Measurements from ENCODE around the gene CLDN6. TPM values are rescaled to one million over a fixed set of nuclear protein-coding genes. Genes with fewer than 3 reads are reported as not detected.

The CLDN6 gene
- total and polyA plus RNA-seq, 2 of the 13 experiments (the other 11 are each of a cell fraction or from before 2014, with no cell fraction given): 5.9 to 7.6 TPM

DNA sequence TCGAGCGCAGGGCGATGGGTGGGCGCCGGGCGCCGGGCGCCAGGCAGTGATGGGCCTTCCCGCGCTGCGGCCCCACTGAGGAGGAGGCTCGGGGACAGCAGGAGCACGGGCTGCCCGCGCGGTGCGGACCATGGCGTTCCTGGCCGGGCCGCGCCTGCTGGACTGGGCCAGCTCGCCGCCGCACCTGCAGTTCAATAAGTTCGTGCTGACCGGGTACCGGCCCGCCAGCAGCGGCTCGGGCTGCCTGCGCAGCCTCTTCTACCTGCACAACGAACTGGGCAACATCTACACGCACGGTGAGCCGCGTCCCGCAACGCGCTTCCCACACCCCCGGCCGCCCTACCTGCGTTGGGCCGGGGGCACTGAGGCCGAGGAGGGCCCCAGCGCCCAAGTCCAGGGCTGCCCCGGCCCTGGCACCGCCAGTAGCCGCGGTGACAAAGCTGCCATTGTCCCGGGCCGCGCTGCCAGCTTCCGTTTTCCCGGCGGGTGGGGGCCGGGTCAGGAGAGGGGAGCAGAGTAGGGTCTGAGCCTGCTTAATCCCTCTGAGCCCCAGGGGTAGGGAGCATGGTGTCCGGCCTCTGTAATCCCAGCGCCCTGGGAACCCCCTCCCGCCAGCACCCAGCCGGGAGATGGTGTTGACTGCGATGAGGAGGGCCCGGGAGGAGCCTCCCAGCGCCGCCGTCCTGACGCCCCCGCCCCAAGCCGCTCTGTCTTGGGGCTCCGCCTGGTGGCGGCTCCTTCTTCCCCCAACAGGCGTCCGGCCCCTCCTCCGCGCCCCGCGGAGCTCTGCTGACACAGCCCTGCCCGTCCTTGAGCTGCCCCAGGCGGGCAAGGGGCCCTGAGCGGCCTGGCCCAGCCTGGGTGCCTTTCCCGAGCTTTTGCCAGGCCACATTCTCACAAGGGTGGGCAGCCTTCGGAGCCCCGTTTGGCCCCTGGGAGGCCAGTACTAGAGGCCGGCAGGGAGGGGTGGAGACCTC, 48.1 kb downstream of the CLDN6 start (continued):
- TF ChIP-seq, protein P1, sequence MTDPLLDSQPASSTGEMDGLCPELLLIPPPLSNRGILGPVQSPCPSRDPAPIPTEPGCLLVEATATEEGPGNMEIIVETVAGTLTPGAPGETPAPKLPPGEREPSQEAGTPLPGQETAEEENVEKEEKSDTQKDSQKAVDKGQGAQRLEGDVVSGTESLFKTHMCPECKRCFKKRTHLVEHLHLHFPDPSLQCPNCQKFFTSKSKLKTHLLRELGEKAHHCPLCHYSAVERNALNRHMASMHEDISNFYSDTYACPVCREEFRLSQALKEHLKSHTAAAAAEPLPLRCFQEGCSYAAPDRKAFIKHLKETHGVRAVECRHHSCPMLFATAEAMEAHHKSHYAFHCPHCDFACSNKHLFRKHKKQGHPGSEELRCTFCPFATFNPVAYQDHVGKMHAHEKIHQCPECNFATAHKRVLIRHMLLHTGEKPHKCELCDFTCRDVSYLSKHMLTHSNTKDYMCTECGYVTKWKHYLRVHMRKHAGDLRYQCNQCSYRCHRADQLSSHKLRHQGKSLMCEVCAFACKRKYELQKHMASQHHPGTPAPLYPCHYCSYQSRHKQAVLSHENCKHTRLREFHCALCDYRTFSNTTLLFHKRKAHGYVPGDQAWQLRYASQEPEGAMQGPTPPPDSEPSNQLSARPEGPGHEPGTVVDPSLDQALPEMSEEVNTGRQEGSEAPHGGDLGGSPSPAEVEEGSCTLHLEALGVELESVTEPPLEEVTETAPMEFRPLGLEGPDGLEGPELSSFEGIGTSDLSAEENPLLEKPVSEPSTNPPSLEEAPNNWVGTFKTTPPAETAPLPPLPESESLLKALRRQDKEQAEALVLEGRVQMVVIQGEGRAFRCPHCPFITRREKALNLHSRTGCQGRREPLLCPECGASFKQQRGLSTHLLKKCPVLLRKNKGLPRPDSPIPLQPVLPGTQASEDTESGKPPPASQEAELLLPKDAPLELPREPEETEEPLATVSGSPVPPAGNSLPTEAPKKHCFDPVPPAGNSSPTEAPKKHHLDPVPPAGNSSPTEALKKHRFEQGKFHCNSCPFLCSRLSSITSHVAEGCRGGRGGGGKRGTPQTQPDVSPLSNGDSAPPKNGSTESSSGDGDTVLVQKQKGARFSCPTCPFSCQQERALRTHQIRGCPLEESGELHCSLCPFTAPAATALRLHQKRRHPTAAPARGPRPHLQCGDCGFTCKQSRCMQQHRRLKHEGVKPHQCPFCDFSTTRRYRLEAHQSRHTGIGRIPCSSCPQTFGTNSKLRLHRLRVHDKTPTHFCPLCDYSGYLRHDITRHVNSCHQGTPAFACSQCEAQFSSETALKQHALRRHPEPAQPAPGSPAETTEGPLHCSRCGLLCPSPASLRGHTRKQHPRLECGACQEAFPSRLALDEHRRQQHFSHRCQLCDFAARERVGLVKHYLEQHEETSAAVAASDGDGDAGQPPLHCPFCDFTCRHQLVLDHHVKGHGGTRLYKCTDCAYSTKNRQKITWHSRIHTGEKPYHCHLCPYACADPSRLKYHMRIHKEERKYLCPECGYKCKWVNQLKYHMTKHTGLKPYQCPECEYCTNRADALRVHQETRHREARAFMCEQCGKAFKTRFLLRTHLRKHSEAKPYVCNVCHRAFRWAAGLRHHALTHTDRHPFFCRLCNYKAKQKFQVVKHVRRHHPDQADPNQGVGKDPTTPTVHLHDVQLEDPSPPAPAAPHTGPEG (CRISPR knock-in tag; IDR thresholded peaks at IDR 0.05): 0 out of 2 replicates have a peak, but pooled peaks have one; percentile 2
- peak in 1 of 2 experiments; percentile 66; a peak in 1 of 4 replicates for TF ChIP-seq KLF16 (CRISPR knock-in tag; IDR thresholded peaks at IDR 0.05)
- no peak for TF ChIP-seq ZZZ3 (CRISPR knock-in tag; IDR thresholded peaks at IDR 0.05; ENCODE audit: borderline replicate concordance)
- TF ChIP-seq GLI4 (CRISPR knock-in tag; IDR thresholded peaks at IDR 0.05; ENCODE audit: borderline replicate concordance): 0 out of 2 replicates have a peak, but pooled peaks have one; percentile 53
- TF ChIP-seq NFKBIZ (CRISPR knock-in tag; IDR thresholded peaks at IDR 0.05): peak; percentile 36; the same call in 1 of the 2 replicates
- TF ChIP-seq CTCF (CRISPR knock-in tag; IDR thresholded peaks at IDR 0.05): peak; percentile 83
- TF ChIP-seq NONO (IDR thresholded peaks at IDR 0.05): no peak
- TF ChIP-seq NONO (CRISPR knock-in tag; conservative IDR thresholded peaks at IDR 0.05): peak; percentile 64
- peak; percentile 44 for TF ChIP-seq RAD21 (CRISPR knock-in tag; IDR thresholded peaks at IDR 0.05)
- TF ChIP-seq ZBTB39 (CRISPR knock-in tag; IDR thresholded peaks at IDR 0.05): 0 out of 2 replicates have a peak, but pooled peaks have one; percentile 52
- no peak for TF ChIP-seq NFE2L1 (CRISPR knock-in tag; IDR thresholded peaks at IDR 0.05; ENCODE audit: borderline replicate concordance)
- TF ChIP-seq ESRRA (CRISPR knock-in tag; IDR thresholded peaks at IDR 0.05; ENCODE audit: low read depth): 0 out of 2 replicates have a peak, but pooled peaks have one; percentile 33
- peak; percentile 59 for TF ChIP-seq MED1 (CRISPR knock-in tag; IDR thresholded peaks at IDR 0.05)
- peak in 1 of 2 experiments; percentile 66 for TF ChIP-seq POLR2A (IDR thresholded peaks at IDR 0.05; ENCODE audit: insufficient read depth in 1 of 2, low read depth in 2 of 2, low read length in 2 of 2)
- TF ChIP-seq ZMYM3 (CRISPR knock-in tag; IDR thresholded peaks at IDR 0.05): peak; percentile 19; the same call in 1 of the 2 replicates
- TF ChIP-seq, protein P2, sequence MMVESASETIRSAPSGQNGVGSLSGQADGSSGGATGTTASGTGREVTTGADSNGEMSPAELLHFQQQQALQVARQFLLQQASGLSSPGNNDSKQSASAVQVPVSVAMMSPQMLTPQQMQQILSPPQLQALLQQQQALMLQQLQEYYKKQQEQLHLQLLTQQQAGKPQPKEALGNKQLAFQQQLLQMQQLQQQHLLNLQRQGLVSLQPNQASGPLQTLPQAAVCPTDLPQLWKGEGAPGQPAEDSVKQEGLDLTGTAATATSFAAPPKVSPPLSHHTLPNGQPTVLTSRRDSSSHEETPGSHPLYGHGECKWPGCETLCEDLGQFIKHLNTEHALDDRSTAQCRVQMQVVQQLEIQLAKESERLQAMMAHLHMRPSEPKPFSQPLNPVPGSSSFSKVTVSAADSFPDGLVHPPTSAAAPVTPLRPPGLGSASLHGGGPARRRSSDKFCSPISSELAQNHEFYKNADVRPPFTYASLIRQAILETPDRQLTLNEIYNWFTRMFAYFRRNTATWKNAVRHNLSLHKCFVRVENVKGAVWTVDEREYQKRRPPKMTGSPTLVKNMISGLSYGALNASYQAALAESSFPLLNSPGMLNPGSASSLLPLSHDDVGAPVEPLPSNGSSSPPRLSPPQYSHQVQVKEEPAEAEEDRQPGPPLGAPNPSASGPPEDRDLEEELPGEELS (CRISPR knock-in tag; IDR thresholded peaks at IDR 0.05): peak; percentile 14; the same call in 1 of the 2 replicates
